ENCODE measurements around the gene PCGF1. TPM values are rescaled to one million over a fixed set of nuclear protein-coding genes. Genes with fewer than 3 reads are reported as not detected.

PCGF1 gene
- total and polyA plus RNA-seq, 2 of the 13 experiments (the other 11 are each of a cell fraction or from before 2014, with no cell fraction given) = 20.4 to 22.6 TPM

- TF ChIP-seq ZNF503 (CRISPR knock-in tag; IDR thresholded peaks at IDR 0.05) = no peak
- TF ChIP-seq ZNF646 (CRISPR knock-in tag; IDR thresholded peaks at IDR 0.05) = 0 out of 2 replicates have a peak, but pooled peaks have one; percentile 8
- TF ChIP-seq KLF15 (CRISPR knock-in tag; IDR thresholded peaks at IDR 0.05; ENCODE audit: borderline replicate concordance) = 0 out of 2 replicates have a peak, but pooled peaks have one; percentile 15
- no peak for TF ChIP-seq PHF21A (CRISPR knock-in tag; IDR thresholded peaks at IDR 0.05)
- no peak for TF ChIP-seq SMARCC2 (IDR thresholded peaks at IDR 0.05)
- no peak for TF ChIP-seq CAMTA2 (CRISPR knock-in tag; IDR thresholded peaks at IDR 0.05; ENCODE audit: borderline replicate concordance)
- no peak for TF ChIP-seq CREM (IDR thresholded peaks at IDR 0.05)
- TF ChIP-seq CREM (CRISPR knock-in tag; IDR thresholded peaks at IDR 0.05) = no peak
- TF ChIP-seq NFIC (IDR thresholded peaks at IDR 0.05; ENCODE audit: low read length) = no peak
- TF ChIP-seq ZNF343 (CRISPR knock-in tag; IDR thresholded peaks at IDR 0.05) = no peak
- TF ChIP-seq, protein P1, sequence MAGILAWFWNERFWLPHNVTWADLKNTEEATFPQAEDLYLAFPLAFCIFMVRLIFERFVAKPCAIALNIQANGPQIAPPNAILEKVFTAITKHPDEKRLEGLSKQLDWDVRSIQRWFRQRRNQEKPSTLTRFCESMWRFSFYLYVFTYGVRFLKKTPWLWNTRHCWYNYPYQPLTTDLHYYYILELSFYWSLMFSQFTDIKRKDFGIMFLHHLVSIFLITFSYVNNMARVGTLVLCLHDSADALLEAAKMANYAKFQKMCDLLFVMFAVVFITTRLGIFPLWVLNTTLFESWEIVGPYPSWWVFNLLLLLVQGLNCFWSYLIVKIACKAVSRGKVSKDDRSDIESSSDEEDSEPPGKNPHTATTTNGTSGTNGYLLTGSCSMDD (CRISPR knock-in tag; IDR thresholded peaks at IDR 0.05) = no peak
- TF ChIP-seq, protein P2, sequence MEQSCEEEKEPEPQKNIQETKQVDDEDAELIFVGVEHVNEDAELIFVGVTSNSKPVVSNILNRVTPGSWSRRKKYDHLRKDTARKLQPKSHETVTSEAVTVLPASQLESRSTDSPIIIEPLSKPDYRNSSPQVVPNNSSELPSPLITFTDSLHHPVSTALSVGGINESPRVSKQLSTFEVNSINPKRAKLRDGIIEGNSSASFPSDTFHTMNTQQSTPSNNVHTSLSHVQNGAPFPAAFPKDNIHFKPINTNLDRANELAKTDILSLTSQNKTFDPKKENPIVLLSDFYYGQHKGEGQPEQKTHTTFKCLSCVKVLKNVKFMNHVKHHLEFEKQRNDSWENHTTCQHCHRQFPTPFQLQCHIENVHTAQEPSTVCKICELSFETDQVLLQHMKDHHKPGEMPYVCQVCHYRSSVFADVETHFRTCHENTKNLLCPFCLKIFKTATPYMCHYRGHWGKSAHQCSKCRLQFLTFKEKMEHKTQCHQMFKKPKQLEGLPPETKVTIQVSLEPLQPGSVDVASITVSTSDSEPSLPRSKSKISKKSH (CRISPR knock-in tag; IDR thresholded peaks at IDR 0.05; ENCODE audit: borderline replicate concordance) = peak; percentile 54; the same call in 1 of the 2 replicates
- no peak for TF ChIP-seq KMT2B (CRISPR knock-in tag; IDR thresholded peaks at IDR 0.05)
- 0 out of 2 replicates have a peak, but pooled peaks have one; percentile 8 for TF ChIP-seq KMT2A (CRISPR knock-in tag; IDR thresholded peaks at IDR 0.05)
- TF ChIP-seq DNMT3B (CRISPR knock-in tag; conservative IDR thresholded peaks at IDR 0.05) = no peak
- TF ChIP-seq, protein P3, sequence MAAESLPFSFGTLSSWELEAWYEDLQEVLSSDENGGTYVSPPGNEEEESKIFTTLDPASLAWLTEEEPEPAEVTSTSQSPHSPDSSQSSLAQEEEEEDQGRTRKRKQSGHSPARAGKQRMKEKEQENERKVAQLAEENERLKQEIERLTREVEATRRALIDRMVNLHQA (CRISPR knock-in tag; IDR thresholded peaks at IDR 0.05) = no peak
- 0 out of 2 replicates have a peak, but pooled peaks have one; percentile 39 for TF ChIP-seq HNRNPL (IDR thresholded peaks at IDR 0.05; ENCODE audit: low read depth, low read length)
Observed at GRCh38 chr2:74503506-74504475, 3.7 kb downstream of the PCGF1 start (continued).
